ENCODE data around the gene HYLS1.

The HYLS1 gene

GRCh38 chr11:125935056-125935455 is 47.6 kb downstream of the HYLS1 start:
- no peak for DNase-seq

DNA sequence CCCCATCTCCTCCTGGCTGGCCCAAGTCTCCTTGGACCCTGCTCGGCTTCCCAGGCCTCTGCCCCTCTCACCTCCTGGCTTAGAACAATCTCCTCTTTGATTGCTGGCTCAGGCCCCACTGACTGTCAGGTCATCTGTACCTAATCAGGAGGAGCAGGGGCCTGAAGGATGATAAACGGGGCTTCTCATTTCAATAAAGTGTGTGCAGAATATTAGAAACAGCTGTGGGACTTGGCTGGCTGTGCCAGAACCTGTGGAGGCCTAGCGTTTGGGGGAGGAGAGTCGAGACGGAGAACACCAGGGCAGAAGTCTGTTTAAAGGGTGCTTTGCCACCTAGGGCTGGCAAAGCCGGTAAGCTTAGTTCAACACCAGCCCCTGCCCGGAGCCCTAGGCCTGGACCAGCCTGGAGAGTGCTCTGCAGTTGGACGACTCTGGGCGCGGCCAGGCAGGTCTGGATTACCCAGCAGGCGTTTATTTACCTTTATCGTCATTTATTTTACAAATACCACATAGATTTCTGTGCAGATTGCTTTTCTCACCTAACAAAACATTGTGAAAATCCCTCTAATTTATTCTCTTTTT is 48.2 kb downstream of the HYLS1 start:
- DNase-seq, result peak; percentile 80

- no peak for DNase-seq
These were observed 51.0 kb downstream of the HYLS1 start for GRCh38 chr11:125938418-125938817.

GRCh38 chr11:125939081-125939521 is 51.6 kb downstream of the HYLS1 start:
- DNase-seq, result peak; percentile 81

- no peak for DNase-seq
These were observed 52.7 kb downstream of the HYLS1 start for GRCh38 chr11:125940145-125940544.

DNA sequence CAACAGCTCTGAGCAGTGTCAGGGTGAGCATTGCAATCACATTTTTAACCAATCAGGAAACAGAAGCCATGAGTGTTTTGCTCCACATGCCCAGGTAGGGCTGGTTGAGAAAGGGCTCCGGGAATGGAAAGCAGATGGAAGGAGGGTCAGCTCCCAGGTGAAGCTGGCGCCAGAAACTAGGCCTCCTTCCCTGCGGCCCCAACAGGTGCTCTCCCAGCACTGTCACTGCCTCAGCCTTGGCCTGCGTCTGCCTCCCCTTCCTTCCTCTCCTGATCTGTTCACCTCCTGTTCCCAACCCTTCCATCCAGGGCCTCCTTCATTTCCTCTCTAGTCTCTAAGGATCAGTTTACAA is 53.8 kb downstream of the HYLS1 start:
- DNase-seq, result no peak

DNA sequence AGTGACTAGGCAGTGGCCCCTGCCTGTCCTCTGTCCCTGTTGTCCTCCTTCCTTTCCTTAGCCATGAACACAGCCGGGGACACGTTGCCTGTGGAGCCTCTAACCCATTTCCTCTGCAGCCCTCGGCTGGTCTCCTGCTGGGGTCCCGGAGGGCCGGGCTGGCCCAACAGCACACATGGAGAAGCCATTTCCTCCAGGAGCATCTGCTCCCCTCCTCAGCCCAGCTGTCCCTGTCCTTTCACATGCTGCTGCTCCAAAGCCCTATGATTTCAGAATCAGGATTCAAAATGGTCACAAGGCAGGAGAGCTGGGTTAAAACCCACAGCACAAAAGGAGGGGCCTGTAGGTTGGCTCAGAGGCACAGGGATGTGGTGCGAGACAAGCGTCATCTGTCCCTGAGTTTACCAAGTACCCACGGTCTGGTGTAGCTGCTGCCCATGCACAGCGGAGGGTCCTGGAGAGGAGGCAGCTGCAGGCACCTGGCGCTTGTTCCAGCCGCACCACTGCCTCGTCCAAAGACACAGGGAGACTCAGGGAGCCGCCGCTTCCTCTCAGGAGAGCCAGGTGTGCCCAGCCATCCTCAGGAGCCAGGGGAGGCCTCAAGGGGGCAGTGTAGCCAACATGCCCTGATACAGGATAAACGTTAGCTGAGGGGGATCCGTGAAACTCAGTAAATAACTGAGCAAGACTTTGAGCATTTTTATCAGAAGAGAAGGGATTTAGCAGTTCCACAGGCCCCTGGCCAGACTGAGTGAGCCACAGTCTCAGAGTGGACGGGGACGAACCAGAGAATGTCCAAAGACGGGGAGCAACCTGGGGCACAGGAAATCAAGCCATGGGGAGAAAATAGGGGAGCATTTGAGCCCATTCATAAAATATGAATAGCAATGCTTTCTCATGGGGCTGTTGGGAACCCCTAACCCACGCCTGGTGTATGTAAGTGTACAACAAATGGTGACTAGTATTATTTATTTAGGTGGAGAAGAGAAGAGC is 54.4 kb downstream of the HYLS1 start:
- DNase-seq, result peak; percentile 73

- no peak for DNase-seq
These were observed 55.4 kb downstream of the HYLS1 start for GRCh38 chr11:125942771-125943428.

DNA sequence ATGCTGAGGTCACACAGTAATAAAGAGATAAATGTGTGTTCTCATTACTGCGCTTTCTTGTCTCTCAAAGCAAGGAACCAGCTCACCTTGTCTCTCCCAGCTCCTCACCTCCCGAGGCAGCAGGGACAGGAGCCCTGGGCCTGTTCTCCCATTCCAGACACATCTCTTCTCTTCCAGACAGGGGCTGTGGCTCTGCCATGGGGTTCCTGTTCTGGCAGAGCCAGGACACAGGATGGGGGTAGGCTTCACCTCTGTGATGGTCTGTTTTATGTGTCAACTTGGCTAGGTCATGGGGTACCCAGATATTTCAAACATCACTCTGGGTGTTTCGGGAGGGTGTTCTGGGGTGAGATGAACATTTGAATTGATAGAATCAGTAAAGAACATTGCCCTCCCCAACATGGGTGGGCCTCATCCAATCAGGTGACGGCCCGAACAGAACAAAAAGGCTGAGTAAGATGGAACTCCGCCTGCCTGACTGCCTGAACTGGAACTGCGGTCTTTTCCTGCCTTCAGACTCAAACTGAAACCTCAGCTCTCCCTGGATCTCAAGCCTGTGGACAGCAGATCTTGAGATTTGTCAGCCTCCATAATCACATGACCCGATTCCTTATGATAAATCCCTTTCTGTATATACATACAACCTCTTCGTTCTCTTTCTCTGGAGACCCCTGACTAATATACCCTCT is 56.3 kb downstream of the HYLS1 start:
- DNase-seq, result no peak

GRCh38 chr11:125944350-125945010 is 57.0 kb downstream of the HYLS1 start:
- no peak for DNase-seq

GRCh38 chr11:125945011-125945796 is 57.7 kb downstream of the HYLS1 start:
- no peak for DNase-seq

DNA sequence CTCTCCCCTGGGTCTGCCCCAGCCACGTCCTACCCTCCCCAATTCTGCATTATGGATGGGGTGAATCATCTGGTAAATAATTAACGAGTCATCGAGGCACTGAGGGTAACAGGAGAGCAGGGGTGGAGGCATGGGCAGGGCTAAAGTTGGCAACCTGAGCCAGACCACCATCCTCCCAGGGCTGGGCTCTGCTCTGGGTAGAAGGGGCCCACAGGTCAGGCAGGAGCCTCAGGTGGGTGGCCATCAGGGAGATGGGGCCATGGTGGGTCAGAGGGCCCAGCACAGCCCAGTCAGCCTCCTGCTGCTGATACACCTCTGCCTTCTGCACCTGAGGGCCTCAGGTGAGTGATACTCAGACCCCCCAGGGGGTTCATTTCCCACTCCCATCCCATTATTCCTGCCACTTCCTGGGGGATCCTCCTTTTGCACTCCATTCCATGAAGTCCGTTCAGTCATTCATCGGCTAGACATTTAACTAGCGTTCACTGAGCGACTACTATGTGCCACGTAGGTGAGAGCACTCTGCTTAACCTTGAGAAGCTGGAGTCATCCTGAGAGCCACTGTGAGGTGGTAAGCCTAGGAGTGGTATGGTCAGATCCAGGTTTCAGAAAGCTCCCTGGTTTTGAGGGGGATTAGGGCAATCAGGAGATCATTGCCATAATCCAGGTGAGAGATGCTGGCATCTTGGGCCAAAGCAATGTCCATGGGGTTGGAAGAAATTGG is 58.5 kb downstream of the HYLS1 start, which contains the start of gene VSIG10L2:
TSS of gene VSIG10L2 (plus strand) at position 248 of the 724 bp plus-strand sequence. CDS start at position 260, 12 bp downstream.
- DNase-seq, result no peak

DNA sequence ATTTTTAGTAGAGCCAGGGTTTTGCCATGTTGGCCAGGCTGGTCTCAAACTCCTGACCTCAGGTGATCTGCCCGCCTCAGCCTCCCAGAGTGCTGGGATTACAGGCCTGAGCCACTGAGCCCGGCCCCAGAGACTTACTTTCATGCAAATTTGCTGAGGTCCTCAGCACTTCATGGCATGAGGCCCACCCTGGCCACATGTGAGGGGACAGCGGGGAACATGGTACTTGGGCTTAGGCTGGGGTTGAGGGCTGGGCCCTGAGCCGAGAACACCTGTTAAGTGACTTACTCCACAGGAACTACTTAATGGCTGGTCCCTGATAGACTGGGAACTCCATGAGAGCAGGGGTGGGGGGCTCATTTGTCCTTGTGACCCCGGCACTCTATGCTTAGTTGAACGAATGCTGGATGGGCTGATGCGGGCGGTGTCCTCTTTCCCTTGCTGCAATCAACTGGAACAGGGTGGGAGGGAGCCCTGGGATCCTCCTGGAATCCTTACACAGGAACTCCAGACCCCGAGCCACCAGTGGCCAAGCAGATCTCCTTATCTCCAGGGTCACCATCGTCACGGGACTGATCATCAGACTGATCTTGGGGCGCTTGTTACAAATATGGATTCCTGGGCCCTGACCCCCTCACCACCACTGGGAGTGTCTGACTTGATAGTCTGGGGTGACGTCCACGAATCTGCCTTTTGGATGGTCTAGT is 59.4 kb downstream of the HYLS1 start:
- DNase-seq, result no peak

DNA sequence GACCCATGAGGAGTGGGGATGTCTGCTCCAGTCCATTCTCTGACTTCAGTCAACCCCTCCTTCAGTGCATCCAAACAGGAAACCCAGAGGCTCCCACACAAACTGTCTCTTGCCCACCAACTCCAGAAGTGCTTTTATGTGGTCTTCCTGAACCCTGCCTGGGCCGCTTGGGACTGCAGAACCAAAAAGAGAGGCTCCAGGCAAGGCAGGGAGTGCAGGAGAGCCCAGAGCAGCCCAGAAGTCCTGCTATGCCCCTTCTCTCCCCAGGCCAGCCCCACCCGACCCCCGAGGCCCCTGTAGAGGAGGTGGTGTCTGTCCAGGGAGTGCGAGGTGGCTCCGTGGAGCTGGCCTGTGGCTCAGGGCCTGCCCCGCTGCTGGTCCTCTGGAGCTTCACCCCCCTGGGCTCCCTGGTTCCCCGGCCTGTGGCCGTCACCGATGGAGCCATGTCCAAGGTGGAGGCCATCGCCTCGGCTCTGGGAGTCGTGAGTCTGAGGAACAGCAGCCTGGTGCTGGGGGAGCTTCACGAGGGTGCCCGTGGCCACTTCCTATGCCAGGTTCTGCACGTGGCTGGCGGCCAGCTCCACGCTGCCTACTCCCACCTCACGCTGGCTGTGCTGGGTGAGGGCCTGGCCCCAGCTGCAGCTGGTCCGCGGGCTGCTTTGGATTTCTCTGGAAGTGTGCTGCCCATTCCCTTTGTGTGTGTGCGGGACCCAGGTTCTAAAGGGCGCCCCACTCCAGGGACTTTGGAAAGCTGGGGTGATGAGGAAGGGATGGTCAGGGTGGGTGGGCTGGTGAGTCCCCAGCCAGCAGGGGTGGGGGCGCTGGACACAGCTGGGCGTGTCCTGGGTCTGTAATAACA is 60.2 kb downstream of the HYLS1 start:
- DNase-seq, result no peak

- DNase-seq, result no peak
These were observed 61.0 kb downstream of the HYLS1 start for GRCh38 chr11:125948278-125949051.

GRCh38 chr11:125949271-125950177 is 62.1 kb downstream of the HYLS1 start:
- no peak for DNase-seq

- no peak for DNase-seq
These were observed 62.7 kb downstream of the HYLS1 start for GRCh38 chr11:125950178-125950490.
